ENCODE data around the gene NFIC. TPM values are rescaled to one million over a fixed set of nuclear protein-coding genes. Genes with fewer than 3 reads are reported as not detected.
A peak's percentile ranks its signal among the peaks of the same experiment; 100 is the strongest.

The NFIC gene
- total RNA-seq, 1 experiment from 2014 or later: 85.5 TPM

- Mint-ChIP-seq H3K27me3 (ENCODE audit: insufficient read depth, unreplicated experiment) (no peaks in the 10 kb centered on the region), H3K4me3 (ENCODE audit: unreplicated experiment) (no peak overlapping the region), H3K9me3 (ENCODE audit: unreplicated experiment) (no peaks in the 10 kb centered on the region), H3K4me1 (ENCODE audit: insufficient read depth, unreplicated experiment) (peaks cover 17% of the 10 kb centered on the region), H3K36me3 (ENCODE audit: insufficient read depth, unreplicated experiment) (peaks cover 12% of the 10 kb centered on the region), H3K27ac (ENCODE audit: low read depth, unreplicated experiment) (no peak overlapping the region)
- ChIA-PET POLR2A (interaction anchor here (0.7 to 1.7 kb wide), 5 partner anchors 16 to 548 kb away, joined by 3 to 10 read pairs (median 5); partner anchors contain the start of gene SMIM44), CTCF (interaction anchor here (0.6 to 2.1 kb wide), 3 partner anchors 29 to 163 kb away, joined by 3 to 8 read pairs (median 4); no protein-coding TSS in a partner anchor)
- intact Hi-C loops (cut with micrococcal nuclease): no loop called here
- BruUV-seq (replicated peaks): no TSS peak
- TF ChIP-seq CTCF (IDR thresholded peaks at IDR 0.05; ENCODE audit: unreplicated experiment): no peak
- no peak for DNase-seq (ENCODE audit: unreplicated experiment)
Observed at GRCh38 chr19:3501780-3502179, 135.4 kb downstream of the NFIC start.

- peaks cover 10% of the 10 kb centered on the region for H3K36me3 Mint-ChIP-seq (ENCODE audit: insufficient read depth, unreplicated experiment)
- no peaks in the 10 kb centered on the region for H3K27me3 Mint-ChIP-seq (ENCODE audit: insufficient read depth, unreplicated experiment)
- H3K4me1 Mint-ChIP-seq (ENCODE audit: insufficient read depth, unreplicated experiment): peaks cover 19% of the 10 kb centered on the region
- BruUV-seq (replicated peaks): no TSS peak
- POLR2A ChIA-PET: no interaction called here
- H3K27ac Mint-ChIP-seq (ENCODE audit: low read depth, unreplicated experiment): no peak overlapping the region
- peak; percentile 17 for DNase-seq (ENCODE audit: unreplicated experiment)
- TF ChIP-seq CTCF (IDR thresholded peaks at IDR 0.05; ENCODE audit: unreplicated experiment): no peak
- CTCF ChIA-PET: interaction anchor here (0.6 kb wide), 3 partner anchors 11 to 198 kb away, joined by 3 to 5 read pairs (median 4); no protein-coding TSS in a partner anchor
- no peak overlapping the region for H3K4me3 Mint-ChIP-seq (ENCODE audit: unreplicated experiment)
- H3K9me3 Mint-ChIP-seq (ENCODE audit: unreplicated experiment): no peaks in the 10 kb centered on the region
- intact Hi-C loops (cut with micrococcal nuclease): no loop called here
Observed at GRCh38 chr19:3503036-3503572, 136.7 kb downstream of the NFIC start.

GRCh38 chr19:3504735-3505134 lies 138.4 kb downstream of the NFIC start:
- no peak for DNase-seq (ENCODE audit: unreplicated experiment)
- peak overlapping the region; percentile 97 for H3K27ac Mint-ChIP-seq (ENCODE audit: low read depth, unreplicated experiment)
- H3K9me3 Mint-ChIP-seq (ENCODE audit: unreplicated experiment): no peaks in the 10 kb centered on the region
- peaks cover 20% of the 10 kb centered on the region for H3K4me1 Mint-ChIP-seq (ENCODE audit: insufficient read depth, unreplicated experiment)
- no peak for TF ChIP-seq CTCF (IDR thresholded peaks at IDR 0.05; ENCODE audit: unreplicated experiment)
- H3K36me3 Mint-ChIP-seq (ENCODE audit: insufficient read depth, unreplicated experiment): peaks cover 10% of the 10 kb centered on the region
- H3K27me3 Mint-ChIP-seq (ENCODE audit: insufficient read depth, unreplicated experiment): no peaks in the 10 kb centered on the region
- BruUV-seq (replicated peaks): no TSS peak
- peak overlapping the region; percentile 83 for H3K4me3 Mint-ChIP-seq (ENCODE audit: unreplicated experiment)
- POLR2A ChIA-PET: no interaction called here
- intact Hi-C loops (cut with micrococcal nuclease): no loop called here
- CTCF ChIA-PET: interaction anchor here (0.6 to 1.0 kb wide), 2 partner anchors 18 to 178 kb away, joined by 3 read pairs; no protein-coding TSS in a partner anchor

GRCh38 chr19:3505598-3506383 lies 139.4 kb downstream of the NFIC start, which contains the start of gene FZR1:
Gene FZR1, plus strand, starts transcription at chr19:3506311. Its CDS starts 16,679 bp downstream, at chr19:3522990.
- Mint-ChIP-seq H3K4me1 (ENCODE audit: insufficient read depth, unreplicated experiment) (peaks cover 23% of the 10 kb centered on the region), H3K4me3 (ENCODE audit: unreplicated experiment) (peak within 1 kb of the TSS; percentile 83), H3K36me3 (ENCODE audit: insufficient read depth, unreplicated experiment) (peaks cover 6% of the 10 kb centered on the region), H3K27ac (ENCODE audit: low read depth, unreplicated experiment) (peak within 1 kb of the TSS; percentile 97), H3K27me3 (ENCODE audit: insufficient read depth, unreplicated experiment) (no peaks in the 10 kb centered on the region), H3K9me3 (ENCODE audit: unreplicated experiment) (no peaks in the 10 kb centered on the region)
- POLR2A ChIA-PET: interaction anchor here (0.9 to 1.0 kb wide), 2 partner anchors 465 to 1854 kb away, joined by 3 read pairs; partner anchors contain the start of genes DAPK3 and TCF3
- intact Hi-C loops (cut with micrococcal nuclease): no loop called here
- TF ChIP-seq CTCF (IDR thresholded peaks at IDR 0.05; ENCODE audit: unreplicated experiment): no peak
- CTCF ChIA-PET: no interaction called here
- peak; percentile 99 for DNase-seq (ENCODE audit: unreplicated experiment)
- BruUV-seq (replicated peaks): TSS peak; percentile 88

Measured in MCF 10A (cell line).